GM18517 (cell line): ENCODE data around the gene NANOS3.
"Not testable (repeated sequence)": the region's sequence is repeated elsewhere in the genome, so short reads cannot be mapped to it uniquely, and the experiment has no call there.

Source experiments
- ATAC-seq: cut with Tn5 transposase; IDR thresholded peaks from one replicate; pipeline ENCODE4 v1.9.1; 2021; ENCODE audit warnings: mild to moderate bottlenecking, moderate library complexity; ENCODE audit not compliant: unreplicated experiment

Gene NANOS3

GRCh38 chr19:13918726-13919411 lies 41.9 kb downstream of the NANOS3 start:
- no peak for ATAC-seq

GRCh38 chr19:13920524-13920923 lies 43.6 kb downstream of the NANOS3 start:
- no peak for ATAC-seq

- ATAC-seq: no peak
These were observed 44.2 kb downstream of the NANOS3 start for GRCh38 chr19:13920940-13921747.

- not testable (repeated sequence) for ATAC-seq
These were observed 45.2 kb downstream of the NANOS3 start for GRCh38 chr19:13922118-13922517.

- no peak for ATAC-seq
These were observed 46.5 kb downstream of the NANOS3 start for GRCh38 chr19:13923194-13923987.

- no peak for ATAC-seq
These were observed 49.1 kb downstream of the NANOS3 start for GRCh38 chr19:13926010-13926409.

GRCh38 chr19:13926715-13927114 lies 49.8 kb downstream of the NANOS3 start:
- no peak for ATAC-seq

- no peak for ATAC-seq
These were observed 52.4 kb downstream of the NANOS3 start for GRCh38 chr19:13929340-13929739.

- no peak for ATAC-seq
These were observed 53.0 kb downstream of the NANOS3 start for GRCh38 chr19:13929956-13930355.
